ENCODE results near the gene RAB17. TPM values are rescaled to one million over a fixed set of nuclear protein-coding genes. Genes with fewer than 3 reads are reported as not detected.

The RAB17 gene
- total RNA-seq, 1 experiment from 2014 or later = 86.3 TPM

- Histone ChIP-seq H3K4me2 (no peak overlapping the region), H4K20me1 (ENCODE audit: insufficient read depth) (no peaks in the 10 kb centered on the region), H3K4me1 (replicated peaks; ENCODE audit: insufficient read depth) (no peaks in the 10 kb centered on the region), H3K79me2 (ENCODE audit: low read depth) (no peaks in the 10 kb centered on the region), H3K27me3 (ENCODE audit: insufficient read depth, low read depth) (no peaks in the 10 kb centered on the region), H2AFZ (no peak overlapping the region), H3K9me3 (ENCODE audit: insufficient read depth, low read depth) (no peaks in the 10 kb centered on the region), H3K9me2 (ENCODE audit: insufficient read depth) (no peaks in the 10 kb centered on the region), H3F3A (ENCODE audit: insufficient read depth, low read depth) (no peaks in the 10 kb centered on the region; the same call in 1 of the 2 replicates), H3K36me3 (ENCODE audit: low read depth) (no peaks in the 10 kb centered on the region), H3K4me3 (no peak overlapping the region), H3K27ac (no peak overlapping the region)
- BruUV-seq (replicated peaks) = no TSS peak
- POLR2A ChIA-PET (ENCODE audit: unreplicated experiment) = interaction anchor here (0.7 kb wide), 1 partner anchor 113 kb away, joined by 8 read pairs; no protein-coding TSS in a partner anchor
- CTCF ChIA-PET = interaction anchor here (0.6 kb wide), 1 partner anchor 882 kb away, joined by 3 read pairs; no protein-coding TSS in a partner anchor
- DNase-seq = no peak
- intact Hi-C loops (cut with micrococcal nuclease; ENCODE audit: unreplicated experiment) = no loop called here
- no peak for TF ChIP-seq CTCF (conservative IDR thresholded peaks at IDR 0.05)
- no peak for TF ChIP-seq EZH2 (IDR thresholded peaks at IDR 0.05; ENCODE audit: low read depth)
These were observed 11.9 kb upstream of the RAB17 start for GRCh38 chr2:237602409-237602808.

- TF ChIP-seq EZH2 (IDR thresholded peaks at IDR 0.05; ENCODE audit: low read depth) (no peak), CTCF (conservative IDR thresholded peaks at IDR 0.05) (no peak)
- intact Hi-C loops (cut with micrococcal nuclease; ENCODE audit: unreplicated experiment) = no loop called here
- no peak overlapping the region for H3K4me3 ChIP-seq
- no peak overlapping the region for H3K4me2 ChIP-seq
- H3F3A ChIP-seq (ENCODE audit: insufficient read depth, low read depth) = no peaks in the 10 kb centered on the region; the same call in 1 of the 2 replicates
- no peaks in the 10 kb centered on the region for H4K20me1 ChIP-seq (ENCODE audit: insufficient read depth)
- no peak overlapping the region for H2AFZ ChIP-seq
- H3K4me1 ChIP-seq (replicated peaks; ENCODE audit: insufficient read depth) = no peaks in the 10 kb centered on the region
- no peak for DNase-seq
- H3K9me3 ChIP-seq (ENCODE audit: insufficient read depth, low read depth) = no peaks in the 10 kb centered on the region
- CTCF ChIA-PET = no interaction called here
- H3K36me3 ChIP-seq (ENCODE audit: low read depth) = no peaks in the 10 kb centered on the region
- H3K27ac ChIP-seq = no peak overlapping the region
- POLR2A ChIA-PET (ENCODE audit: unreplicated experiment) = interaction anchor here (0.6 kb wide), 1 partner anchor 113 kb away, joined by 3 read pairs; no protein-coding TSS in a partner anchor
- no TSS peak for BruUV-seq (replicated peaks)
- H3K27me3 ChIP-seq (ENCODE audit: insufficient read depth, low read depth) = no peaks in the 10 kb centered on the region
- H3K79me2 ChIP-seq (ENCODE audit: low read depth) = no peaks in the 10 kb centered on the region
- no peaks in the 10 kb centered on the region for H3K9me2 ChIP-seq (ENCODE audit: insufficient read depth)
These were observed 11.1 kb upstream of the RAB17 start for GRCh38 chr2:237601453-237602116.

GRCh38 chr2:237600205-237600846 lies 9.8 kb upstream of the RAB17 start:
- H3K36me3 ChIP-seq (ENCODE audit: low read depth) = no peaks in the 10 kb centered on the region
- ChIA-PET CTCF (no interaction called here), POLR2A (ENCODE audit: unreplicated experiment) (no interaction called here)
- DNase-seq = no peak
- H3K4me3 ChIP-seq = no peak overlapping the region
- no peaks in the 10 kb centered on the region for H3K79me2 ChIP-seq (ENCODE audit: low read depth)
- H3K27me3 ChIP-seq (ENCODE audit: insufficient read depth, low read depth) = no peaks in the 10 kb centered on the region
- no peaks in the 10 kb centered on the region for H4K20me1 ChIP-seq (ENCODE audit: insufficient read depth)
- no peak overlapping the region for H3K4me2 ChIP-seq
- no peaks in the 10 kb centered on the region for H3K4me1 ChIP-seq (replicated peaks; ENCODE audit: insufficient read depth)
- TF ChIP-seq EZH2 (IDR thresholded peaks at IDR 0.05; ENCODE audit: low read depth) = no peak
- TF ChIP-seq CTCF (conservative IDR thresholded peaks at IDR 0.05) = no peak
- H3K27ac ChIP-seq = no peak overlapping the region
- H3K9me3 ChIP-seq (ENCODE audit: insufficient read depth, low read depth) = no peaks in the 10 kb centered on the region
- intact Hi-C loops (cut with micrococcal nuclease; ENCODE audit: unreplicated experiment) = no loop called here
- BruUV-seq (replicated peaks) = no TSS peak
- no peaks in the 10 kb centered on the region; the same call in 1 of the 2 replicates for H3F3A ChIP-seq (ENCODE audit: insufficient read depth, low read depth)
- no peak overlapping the region for H2AFZ ChIP-seq
- H3K9me2 ChIP-seq (ENCODE audit: insufficient read depth) = no peaks in the 10 kb centered on the region

Data from PC-9 (cell line).